HCT116 (cell line): ENCODE data around the gene DMRT2. TPM values are rescaled to one million over a fixed set of nuclear protein-coding genes. Genes with fewer than 3 reads are reported as not detected.

Source experiments
- ATAC-seq: fragments of 200-7000 bp; cut with Tn5 transposase; 2 replicates; pipeline ENCODE4 v1.9.1; 2020; ENCODE audit warnings: mild to moderate bottlenecking, moderate library complexity
- BruUV-seq: library from RNA; stranded (reverse); fragments of 400-500 nt; replicated peaks from 2 replicates; lab custom pipeline; 2021; lab: Mats Ljungman, UMichigan
- CTCF ChIA-PET: fragments of 300-600 bp; sonication (Branson Sonifier 250); formaldehyde crosslinking; loops from one replicate; lab custom pipeline; 2021; ENCODE audit warnings: antibody characterized with exemption; lab: Charles Lee
- POLR2A ChIA-PET: fragments of 300-600, 350-600 bp; sonication (Branson Sonifier 250); formaldehyde crosslinking; loops from one replicate; lab custom pipeline; 2021; ENCODE audit warnings: antibody characterized with exemption; lab: Charles Lee
- RAD21 ChIA-PET, 2 experiments: fragments of 300-600 bp; sonication (Branson Sonifier 250); formaldehyde crosslinking; loops; one replicate each; lab custom pipeline; 2023; ENCODE audit warnings: low total read pairs in 2 of 2; ENCODE audit not compliant: uncharacterized antibody in 2 of 2, unreplicated experiment in 2 of 2, low non-redundant PET in 1 of 2; lab: Charles Lee
- DNase-seq: peaks from one replicate; pipeline ENCODE4 v3.0.0-alpha.2; 2010; ENCODE audit warnings: low read depth, low spot score
- H2AFZ ChIP-seq: fragments of 200-600 bp; shearing (Covaris generic), sonication (generic); 2 replicates; pipeline ENCODE4 v1.6.1; 2017; ENCODE audit warnings: low read depth, mixed run types, mixed read lengths, antibody characterized with exemption, low read length; ENCODE audit not compliant: poor library complexity, severe bottlenecking
- H3K27ac ChIP-seq: 2 replicates; pipeline ENCODE4 v1.5.1; 2012; ENCODE audit warnings: low read depth, low read length
- H3K27me3 ChIP-seq: fragments of 200-600 bp; sonication (generic); 2 replicates; pipeline ENCODE4 v1.6.1; 2016; ENCODE audit warnings: mixed run types, low read length, mixed read lengths; ENCODE audit not compliant: insufficient read depth
- H3K36me3 ChIP-seq, 2 experiments: fragments of 200-500 bp in 1 of 2; fragments of 200-600 bp in 1 of 2; sonication (Bioruptor generic) in 1 of 2; sonication (generic) in 1 of 2; 2 replicates each; pipeline versions ENCODE4 v1.5.1 to v1.6.1; 2014 to 2016; ENCODE audit warnings: low read length in 2 of 2, inconsistent platforms in 1 of 2, mixed read lengths in 1 of 2, mixed run types in 1 of 2; ENCODE audit not compliant: insufficient read depth in 2 of 2, control insufficient read depth in 1 of 2
- H3K4me1 ChIP-seq, 2 experiments: fragments of 200-600 bp in 1 of 2; sonication (generic) in 1 of 2; 2 replicates each; pipeline versions ENCODE4 v1.5.1 to v1.6.1; 2012 to 2017; ENCODE audit warnings: low read length in 2 of 2, inconsistent platforms in 1 of 2, mild to moderate bottlenecking in 1 of 2, mixed read lengths in 1 of 2, mixed run types in 1 of 2, moderate library complexity in 1 of 2; ENCODE audit not compliant: insufficient read depth in 2 of 2, control insufficient read depth in 1 of 2
- H3K4me2 ChIP-seq: fragments of 200-600 bp; sonication (generic); 2 replicates; pipeline ENCODE4 v1.6.1; 2017; ENCODE audit warnings: mixed run types, low read length, mixed read lengths
- H3K4me3 ChIP-seq, 2 experiments: fragments of 200-600 bp in 1 of 2; sonication (generic) in 1 of 2; replicated peaks in 1 of 2; 2 replicates each; pipeline ENCODE4 v1.5.1; 2011 to 2016; ENCODE audit warnings: low read length in 2 of 2, control low read depth in 1 of 2, low read depth in 1 of 2, mild to moderate bottlenecking in 1 of 2, mixed read lengths in 1 of 2, mixed run types in 1 of 2
- H3K79me2 ChIP-seq: fragments of 200-600 bp; sonication (generic); 2 replicates; pipeline ENCODE4 v1.6.1; 2017; ENCODE audit warnings: mild to moderate bottlenecking, mixed run types, low read length, moderate library complexity, mixed read lengths; ENCODE audit not compliant: insufficient read depth
- H3K9ac ChIP-seq: fragments of 200-600 bp; sonication (generic); 2 replicates; pipeline ENCODE4 v1.6.1; 2016; ENCODE audit warnings: low read length, mixed read lengths
- H3K9me2 ChIP-seq: fragments of 200-600 bp; sonication (generic), shearing (Covaris generic); 2 replicates; pipeline ENCODE4 v1.6.1; 2017; ENCODE audit warnings: mixed run types, mild to moderate bottlenecking, moderate library complexity; ENCODE audit not compliant: insufficient read depth
- H3K9me3 ChIP-seq, 2 experiments: fragments of 200-500 bp in 1 of 2; fragments of 200-600 bp in 1 of 2; sonication (Bioruptor generic) in 1 of 2; sonication (generic) in 1 of 2; 2 replicates each; pipeline ENCODE4 v1.6.1; 2014 to 2017; ENCODE audit warnings: low read length in 2 of 2, mixed read lengths in 2 of 2, inconsistent platforms in 1 of 2, low read depth in 1 of 2, mild to moderate bottlenecking in 1 of 2, mixed run types in 1 of 2, moderate library complexity in 1 of 2; ENCODE audit not compliant: control insufficient read depth in 1 of 2, insufficient read depth in 1 of 2
- H4K20me1 ChIP-seq: fragments of 200-600 bp; sonication (generic), shearing (Covaris generic); 2 replicates; pipeline ENCODE4 v1.6.1; 2017; ENCODE audit warnings: mixed run types, mild to moderate bottlenecking, moderate library complexity; ENCODE audit not compliant: insufficient read depth
- ATF3 ChIP-seq: IDR thresholded peaks from 2 replicates; pipeline ENCODE4 v1.6.1; 2012
- CBX3 ChIP-seq: IDR thresholded peaks from 2 replicates; pipeline ENCODE4 v1.6.1; 2012; ENCODE audit warnings: low read depth
- CEBPB ChIP-seq: IDR thresholded peaks from 2 replicates; pipeline ENCODE4 v1.6.1; 2012; ENCODE audit warnings: low read depth
- EGR1 ChIP-seq: IDR thresholded peaks from 2 replicates; pipeline ENCODE4 v1.6.1; 2012; ENCODE audit warnings: low read depth
- ELF1 ChIP-seq: IDR thresholded peaks from 2 replicates; pipeline ENCODE4 v1.6.1; 2012; ENCODE audit warnings: low read depth, borderline replicate concordance
- EZH2 ChIP-seq: fragments of 200-600 bp; sonication (generic); IDR thresholded peaks from 2 replicates; pipeline ENCODE4 v1.6.1; 2017; ENCODE audit warnings: antibody characterized with exemption, mixed run types
- EZH2phosphoT487 ChIP-seq: fragments of 200-600 bp; IDR thresholded peaks from 2 replicates; pipeline ENCODE4 v1.6.1; 2018; ENCODE audit warnings: antibody characterized with exemption, borderline replicate concordance
- FOSL1 ChIP-seq: IDR thresholded peaks from 2 replicates; pipeline ENCODE4 v1.6.1; 2012; ENCODE audit warnings: low read depth
- JUND ChIP-seq: IDR thresholded peaks from 2 replicates; pipeline ENCODE4 v1.6.1; 2012
- REST ChIP-seq: IDR thresholded peaks from 2 replicates; pipeline ENCODE4 v1.6.1; 2012; ENCODE audit warnings: low read depth
- SIN3A ChIP-seq: IDR thresholded peaks from 2 replicates; pipeline ENCODE4 v1.6.1; 2012; ENCODE audit warnings: low read depth
- SP1 ChIP-seq: IDR thresholded peaks from 2 replicates; pipeline ENCODE4 v1.6.1; 2012; ENCODE audit warnings: low read depth
- SRF ChIP-seq: IDR thresholded peaks from 2 replicates; pipeline ENCODE4 v1.6.1; 2012; ENCODE audit warnings: low read depth
- ZFX ChIP-seq: fragments of 450-650 bp; IDR thresholded peaks from 2 replicates; pipeline ENCODE4 v1.6.1; 2017
- ZNF274 ChIP-seq: fragments of 200-500 bp; sonication (Bioruptor generic); IDR thresholded peaks from 2 replicates; pipeline ENCODE4 v1.6.1; 2014; ENCODE audit warnings: mild to moderate bottlenecking, low read depth, low read length, inconsistent platforms
- intact Hi-C: fragments of 100-400 bp; cut with micrococcal nuclease; formaldehyde crosslinking; loops from 2 replicates; pipeline ENCODE4 v1.10.0; 2022
- total RNA-seq: library from RNA; stranded (reverse); gene quantifications from one replicate; pipeline ENCODE4 v1.2.1, GENCODE V29; 2021; ENCODE audit not compliant: unreplicated experiment
- TF ChIP-seq, protein P1 (sequence below): IDR thresholded peaks from 2 replicates; pipeline ENCODE4 v1.6.1; 2012

Gene DMRT2
- total RNA-seq, 1 experiment from 2014 or later = 0.17 TPM

GRCh38 chr9:1101846-1102641 is 51.9 kb downstream of the DMRT2 start:
- intact Hi-C loops = no loop called here
- Histone ChIP-seq H4K20me1 (no peaks in the 10 kb centered on the region), H3K79me2 (no peaks in the 10 kb centered on the region), H3K27ac (no peak overlapping the region), H3K9me3 (0 out of 4 replicates have a peak, but pooled peaks cover 0 to 3% of the 10 kb centered on the region in 2 experiments), H3K27me3 (no peaks in the 10 kb centered on the region), H3K9me2 (no peaks in the 10 kb centered on the region), H3K4me3 (no peak overlapping the region), H3K36me3 (no peaks in the 10 kb centered on the region), H3K4me1 (no peaks in the 10 kb centered on the region), H2AFZ (no peak overlapping the region), H3K4me2 (no peak overlapping the region), H3K9ac (no peak overlapping the region)
- TF ChIP-seq ZFX = no peak
- no peak for TF ChIP-seq EZH2
- no peak for TF ChIP-seq ZNF274
- TF ChIP-seq ATF3 = no peak
- TF ChIP-seq CBX3 = no peak
- no peak for TF ChIP-seq SIN3A
- TF ChIP-seq, protein P1, sequence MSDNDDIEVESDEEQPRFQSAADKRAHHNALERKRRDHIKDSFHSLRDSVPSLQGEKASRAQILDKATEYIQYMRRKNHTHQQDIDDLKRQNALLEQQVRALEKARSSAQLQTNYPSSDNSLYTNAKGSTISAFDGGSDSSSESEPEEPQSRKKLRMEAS = no peak
- no peak for TF ChIP-seq SRF
- no peak for TF ChIP-seq EZH2phosphoT487
- ATAC-seq (no peak), DNase-seq (no peak)
- ChIA-PET RAD21 (no interaction called here), POLR2A (no interaction called here), CTCF (no interaction called here)
- no TSS peak for BruUV-seq

DNA sequence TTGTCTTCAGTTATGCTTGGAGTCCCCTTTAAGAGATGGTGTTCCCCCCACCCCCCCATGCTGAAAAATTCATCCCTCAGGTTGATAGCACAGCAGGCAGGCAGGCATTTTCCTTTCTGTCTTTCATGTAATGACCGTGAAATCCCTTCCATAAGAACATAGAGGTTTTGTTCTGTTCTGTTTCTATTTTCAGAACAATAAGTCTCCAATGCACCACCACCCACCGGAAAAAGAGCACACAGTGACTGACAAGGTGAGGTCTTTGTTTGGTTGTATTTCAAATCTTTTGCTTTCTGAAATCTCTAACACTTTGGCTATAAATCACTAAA is 52.4 kb downstream of the DMRT2 start:
- Histone ChIP-seq H3K9me2 (no peaks in the 10 kb centered on the region), H3K9me3 (0 out of 4 replicates have a peak, but pooled peaks cover 0 to 3% of the 10 kb centered on the region in 2 experiments), H3K4me1 (no peaks in the 10 kb centered on the region), H3K27ac (no peak overlapping the region), H3K9ac (no peak overlapping the region), H3K4me3 (no peak overlapping the region), H3K4me2 (no peak overlapping the region), H4K20me1 (no peaks in the 10 kb centered on the region), H2AFZ (no peak overlapping the region), H3K27me3 (no peaks in the 10 kb centered on the region), H3K79me2 (no peaks in the 10 kb centered on the region), H3K36me3 (no peaks in the 10 kb centered on the region)
- TF ChIP-seq ATF3 = no peak
- no peak for TF ChIP-seq ZFX
- TF ChIP-seq, protein P1 = no peak
- no peak for TF ChIP-seq ELF1
- no peak for TF ChIP-seq SP1
- no peak for TF ChIP-seq FOSL1
- no peak for TF ChIP-seq REST
- no peak for TF ChIP-seq CBX3
- TF ChIP-seq CEBPB = no peak
- no peak for TF ChIP-seq EGR1
- no peak for TF ChIP-seq ZNF274
- TF ChIP-seq JUND = no peak
- RAD21 ChIA-PET = no interaction called here
- ATAC-seq = no peak
- intact Hi-C loops = no loop called here
- DNase-seq = no peak
- no TSS peak for BruUV-seq
- CTCF ChIA-PET = no interaction called here
- POLR2A ChIA-PET = no interaction called here
